ENCODE measurements around the gene MECP2. TPM values are rescaled to one million over a fixed set of nuclear protein-coding genes. Genes with fewer than 3 reads are reported as not detected.

MECP2 gene
- total RNA-seq, 1 experiment from 2014 or later, result 88.9 TPM

DNA sequence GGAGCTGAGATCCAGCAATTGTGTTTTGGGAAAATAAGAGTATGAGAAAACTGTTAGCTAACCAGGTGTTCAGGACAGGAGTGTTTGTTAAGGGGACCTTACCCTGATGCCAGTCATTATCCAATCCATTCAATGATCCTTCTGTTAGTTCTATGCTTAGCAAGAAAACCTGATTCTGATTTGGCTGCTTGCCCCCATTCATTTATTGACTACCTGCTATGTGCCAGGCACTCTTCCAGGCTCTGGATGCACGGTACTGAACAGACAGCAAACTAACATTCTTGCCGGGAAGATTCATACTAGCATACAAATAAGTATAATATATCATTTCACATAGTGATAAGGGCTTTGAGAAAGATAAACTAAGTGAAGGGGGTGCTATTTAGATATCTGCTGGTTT is 1.0 kb upstream of the MECP2 start:
- POLR2A ChIA-PET, result interaction anchor here (0.6 kb wide), 1 partner anchor 33 kb away, joined by 4 read pairs; no protein-coding TSS in a partner anchor
- intact Hi-C loops (cut with micrococcal nuclease; ENCODE audit: unreplicated experiment), result no loop called here
- CTCF ChIA-PET, result no interaction called here

GRCh38 chrX:154097003-154097588 is 421 bp downstream of the MECP2 start:
- in situ Hi-C loops (cut with HindIII; ENCODE audit: low pct_unique_long_range_greater_than_20kb, low sequenced_read_pairs) (no loop called here), intact Hi-C loops (cut with micrococcal nuclease; ENCODE audit: unreplicated experiment) (no loop called here)
- Histone ChIP-seq H3K27me3 (ENCODE audit: control insufficient read depth, insufficient read depth, low read length) (peaks cover 5% of the 10 kb centered on the region; the same call in 1 of the 2 replicates), H3K4me1 (ENCODE audit: control insufficient read depth, insufficient read depth, low read length) (peaks cover 46% of the 10 kb centered on the region), H3K4me3 (ENCODE audit: low read depth in 2 of 2, low read length in 2 of 2) (peak overlapping the region; percentile 88 to 94), H3K27ac (ENCODE audit: low read length) (peak overlapping the region; percentile 90), H3K36me3 (ENCODE audit: control insufficient read depth, insufficient read depth, low read length) (peaks cover 3% of the 10 kb centered on the region; the same call in 1 of the 2 replicates), H3K9me3 (ENCODE audit: control insufficient read depth, insufficient read depth, low read depth, low read length) (no peaks in the 10 kb centered on the region)
- ChIA-PET CTCF (interaction anchor here (0.7 kb wide), 1 partner anchor 254 kb away, joined by 7 read pairs; no protein-coding TSS in a partner anchor), POLR2A (interaction anchor here (0.6 to 0.8 kb wide), 3 partner anchors 11 to 126 kb away, joined by 3 to 4 read pairs (median 3); partner anchors contain the start of gene HCFC1)
- no peak for DNase-seq (ENCODE audit: low read depth, low spot score)
- TF ChIP-seq, protein P1, sequence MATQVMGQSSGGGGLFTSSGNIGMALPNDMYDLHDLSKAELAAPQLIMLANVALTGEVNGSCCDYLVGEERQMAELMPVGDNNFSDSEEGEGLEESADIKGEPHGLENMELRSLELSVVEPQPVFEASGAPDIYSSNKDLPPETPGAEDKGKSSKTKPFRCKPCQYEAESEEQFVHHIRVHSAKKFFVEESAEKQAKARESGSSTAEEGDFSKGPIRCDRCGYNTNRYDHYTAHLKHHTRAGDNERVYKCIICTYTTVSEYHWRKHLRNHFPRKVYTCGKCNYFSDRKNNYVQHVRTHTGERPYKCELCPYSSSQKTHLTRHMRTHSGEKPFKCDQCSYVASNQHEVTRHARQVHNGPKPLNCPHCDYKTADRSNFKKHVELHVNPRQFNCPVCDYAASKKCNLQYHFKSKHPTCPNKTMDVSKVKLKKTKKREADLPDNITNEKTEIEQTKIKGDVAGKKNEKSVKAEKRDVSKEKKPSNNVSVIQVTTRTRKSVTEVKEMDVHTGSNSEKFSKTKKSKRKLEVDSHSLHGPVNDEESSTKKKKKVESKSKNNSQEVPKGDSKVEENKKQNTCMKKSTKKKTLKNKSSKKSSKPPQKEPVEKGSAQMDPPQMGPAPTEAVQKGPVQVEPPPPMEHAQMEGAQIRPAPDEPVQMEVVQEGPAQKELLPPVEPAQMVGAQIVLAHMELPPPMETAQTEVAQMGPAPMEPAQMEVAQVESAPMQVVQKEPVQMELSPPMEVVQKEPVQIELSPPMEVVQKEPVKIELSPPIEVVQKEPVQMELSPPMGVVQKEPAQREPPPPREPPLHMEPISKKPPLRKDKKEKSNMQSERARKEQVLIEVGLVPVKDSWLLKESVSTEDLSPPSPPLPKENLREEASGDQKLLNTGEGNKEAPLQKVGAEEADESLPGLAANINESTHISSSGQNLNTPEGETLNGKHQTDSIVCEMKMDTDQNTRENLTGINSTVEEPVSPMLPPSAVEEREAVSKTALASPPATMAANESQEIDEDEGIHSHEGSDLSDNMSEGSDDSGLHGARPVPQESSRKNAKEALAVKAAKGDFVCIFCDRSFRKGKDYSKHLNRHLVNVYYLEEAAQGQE (IDR thresholded peaks at IDR 0.05; ENCODE audit: insufficient read depth in 1 of 2, low read depth in 2 of 2, low read length in 1 of 2), result no peak
- no peak for TF ChIP-seq TCF7L2 (IDR thresholded peaks at IDR 0.05; ENCODE audit: low read depth, low read length)
- TF ChIP-seq POLR2AphosphoS5 (IDR thresholded peaks at IDR 0.05; ENCODE audit: low read depth, low read length), result no peak
- TF ChIP-seq, protein P2, sequence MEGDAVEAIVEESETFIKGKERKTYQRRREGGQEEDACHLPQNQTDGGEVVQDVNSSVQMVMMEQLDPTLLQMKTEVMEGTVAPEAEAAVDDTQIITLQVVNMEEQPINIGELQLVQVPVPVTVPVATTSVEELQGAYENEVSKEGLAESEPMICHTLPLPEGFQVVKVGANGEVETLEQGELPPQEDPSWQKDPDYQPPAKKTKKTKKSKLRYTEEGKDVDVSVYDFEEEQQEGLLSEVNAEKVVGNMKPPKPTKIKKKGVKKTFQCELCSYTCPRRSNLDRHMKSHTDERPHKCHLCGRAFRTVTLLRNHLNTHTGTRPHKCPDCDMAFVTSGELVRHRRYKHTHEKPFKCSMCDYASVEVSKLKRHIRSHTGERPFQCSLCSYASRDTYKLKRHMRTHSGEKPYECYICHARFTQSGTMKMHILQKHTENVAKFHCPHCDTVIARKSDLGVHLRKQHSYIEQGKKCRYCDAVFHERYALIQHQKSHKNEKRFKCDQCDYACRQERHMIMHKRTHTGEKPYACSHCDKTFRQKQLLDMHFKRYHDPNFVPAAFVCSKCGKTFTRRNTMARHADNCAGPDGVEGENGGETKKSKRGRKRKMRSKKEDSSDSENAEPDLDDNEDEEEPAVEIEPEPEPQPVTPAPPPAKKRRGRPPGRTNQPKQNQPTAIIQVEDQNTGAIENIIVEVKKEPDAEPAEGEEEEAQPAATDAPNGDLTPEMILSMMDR (IDR thresholded peaks at IDR 0.05), result no peak
- TF ChIP-seq SIN3A (IDR thresholded peaks at IDR 0.05; ENCODE audit: borderline replicate concordance, insufficient read depth, low read depth, low read length), result no peak
- no TSS peak for BruUV-seq (replicated peaks)
- peak; percentile 73 for ATAC-seq

More for the DNA sequence above, 1.0 kb upstream of the MECP2 start:
- Histone ChIP-seq H3K4me3 (ENCODE audit: low read depth in 2 of 2, low read length in 2 of 2) (peak overlapping the region; percentile 55 to 84), H3K36me3 (ENCODE audit: control insufficient read depth, insufficient read depth, low read length) (no peaks in the 10 kb centered on the region), H3K27ac (ENCODE audit: low read length) (peak overlapping the region; percentile 79), H3K4me1 (ENCODE audit: control insufficient read depth, insufficient read depth, low read length) (peaks cover 33% of the 10 kb centered on the region), H3K27me3 (ENCODE audit: control insufficient read depth, insufficient read depth, low read length) (peaks cover 5% of the 10 kb centered on the region; the same call in 1 of the 2 replicates), H3K9me3 (ENCODE audit: control insufficient read depth, insufficient read depth, low read depth, low read length) (no peaks in the 10 kb centered on the region)
- in situ Hi-C loops (cut with HindIII; ENCODE audit: low pct_unique_long_range_greater_than_20kb, low sequenced_read_pairs), result no loop called here
- BruUV-seq (replicated peaks), result no TSS peak
- no peak for DNase-seq (ENCODE audit: low read depth, low spot score)
- no peak for ATAC-seq
- TF ChIP-seq POLR2AphosphoS5 (IDR thresholded peaks at IDR 0.05; ENCODE audit: low read depth, low read length) (no peak), SIN3A (IDR thresholded peaks at IDR 0.05; ENCODE audit: borderline replicate concordance, insufficient read depth, low read depth, low read length) (no peak), TCF7L2 (IDR thresholded peaks at IDR 0.05; ENCODE audit: low read depth, low read length) (no peak)
- TF ChIP-seq, protein P2 (IDR thresholded peaks at IDR 0.05), result no peak
- TF ChIP-seq, protein P1 (IDR thresholded peaks at IDR 0.05; ENCODE audit: insufficient read depth in 1 of 2, low read depth in 2 of 2, low read length in 1 of 2), result no peak
